Cortex of kidney (tissue), 1 donor: ENCODE data around the gene RNF7.
"Not testable (repeated sequence)": the region's sequence is repeated elsewhere in the genome, so short reads cannot be mapped to it uniquely, and the experiment has no call there.

Experiments
- DNase-seq: peaks from one replicate; lab custom pipeline; 2025; lab: John Stamatoyannopoulos, UW

Gene RNF7

GRCh38 chr3:141738022-141738890, at the start of gene RNF7:
Gene RNF7, plus strand, starts transcription at chr3:141738298. Its CDS starts 44 bp downstream, at chr3:141738342.
- peak; percentile 61 for DNase-seq

GRCh38 chr3:141690431-141691072, 47.5 kb upstream of the RNF7 start:
- no peak for DNase-seq

GRCh38 chr3:141691471-141691870, 46.6 kb upstream of the RNF7 start:
- DNase-seq: not testable (repeated sequence)

- not testable (repeated sequence) for DNase-seq
Observed at GRCh38 chr3:141692973-141693372, 45.1 kb upstream of the RNF7 start.

GRCh38 chr3:141699324-141699723, 38.8 kb upstream of the RNF7 start:
- DNase-seq: no peak

- DNase-seq: no peak
Observed at GRCh38 chr3:141699897-141700296, 38.2 kb upstream of the RNF7 start.

- not testable (repeated sequence) for DNase-seq
Observed at GRCh38 chr3:141703367-141703766, 34.7 kb upstream of the RNF7 start.

GRCh38 chr3:141707741-141708203, 30.3 kb upstream of the RNF7 start:
- DNase-seq: no peak

GRCh38 chr3:141708367-141708766, 29.7 kb upstream of the RNF7 start:
- no peak for DNase-seq

GRCh38 chr3:141709126-141709770, 28.9 kb upstream of the RNF7 start:
- DNase-seq: no peak

- DNase-seq: no peak
Observed at GRCh38 chr3:141710121-141710520, 28.0 kb upstream of the RNF7 start.

GRCh38 chr3:141710888-141711616, 27.0 kb upstream of the RNF7 start:
- DNase-seq: no peak

- no peak for DNase-seq
Observed at GRCh38 chr3:141714671-141715070, 23.4 kb upstream of the RNF7 start.

GRCh38 chr3:141722081-141722480, 16.0 kb upstream of the RNF7 start:
- DNase-seq: no peak

GRCh38 chr3:141722648-141723047, 15.4 kb upstream of the RNF7 start:
- DNase-seq: no peak

- no peak for DNase-seq
Observed at GRCh38 chr3:141723255-141723654, 14.8 kb upstream of the RNF7 start.

- no peak for DNase-seq
Observed at GRCh38 chr3:141724186-141724585, 13.9 kb upstream of the RNF7 start.

- DNase-seq: no peak
Observed at GRCh38 chr3:141725036-141725435, 13.1 kb upstream of the RNF7 start.

- no peak for DNase-seq
Observed at GRCh38 chr3:141726483-141726882, 11.6 kb upstream of the RNF7 start.

GRCh38 chr3:141728355-141728892, 9.7 kb upstream of the RNF7 start:
- DNase-seq: no peak

- no peak for DNase-seq
Observed at GRCh38 chr3:141729240-141729639, 8.9 kb upstream of the RNF7 start.

GRCh38 chr3:141735176-141735575, 2.9 kb upstream of the RNF7 start:
- DNase-seq: no peak
